Activated CD4-positive, alpha-beta T cell treated with anti-CD3 and anti-CD28 coated beads, Interleukin-2, Interleukin-6, amounts not matched to agents 100 ng/mL and 50 ng/mL, durations not matched to agents 16 hours and 8 hours (primary cell): ENCODE results near the gene FAM90A26.
"Not testable (repeated sequence)": the region's sequence is repeated elsewhere in the genome, so short reads cannot be mapped to it uniquely, and the experiment has no call there.

Experiments used
- DNase-seq: peaks from one replicate; pipeline ENCODE4 v3.0.0-alpha.2; 2020

FAM90A26 gene

DNA sequence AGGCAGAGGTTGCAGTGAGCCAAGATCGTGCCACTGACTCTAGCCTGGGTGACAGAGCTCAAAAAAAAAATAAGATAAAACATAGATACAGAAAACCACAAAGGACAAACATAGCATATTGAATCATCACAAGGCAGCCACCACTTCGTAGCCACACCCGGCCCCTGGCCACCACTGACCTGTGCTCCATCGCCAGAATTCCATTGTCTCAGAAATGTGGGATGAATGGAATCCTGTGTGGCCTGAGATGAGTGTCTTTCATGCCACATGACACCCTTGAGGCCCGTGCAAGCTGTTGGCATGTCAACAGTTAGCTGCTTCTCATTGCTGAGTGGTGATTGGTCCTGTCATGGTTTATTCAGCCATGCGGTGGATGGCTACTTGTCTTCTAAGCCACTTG is 10.2 kb upstream of the FAM90A26 start:
- not testable (repeated sequence) for DNase-seq

DNA sequence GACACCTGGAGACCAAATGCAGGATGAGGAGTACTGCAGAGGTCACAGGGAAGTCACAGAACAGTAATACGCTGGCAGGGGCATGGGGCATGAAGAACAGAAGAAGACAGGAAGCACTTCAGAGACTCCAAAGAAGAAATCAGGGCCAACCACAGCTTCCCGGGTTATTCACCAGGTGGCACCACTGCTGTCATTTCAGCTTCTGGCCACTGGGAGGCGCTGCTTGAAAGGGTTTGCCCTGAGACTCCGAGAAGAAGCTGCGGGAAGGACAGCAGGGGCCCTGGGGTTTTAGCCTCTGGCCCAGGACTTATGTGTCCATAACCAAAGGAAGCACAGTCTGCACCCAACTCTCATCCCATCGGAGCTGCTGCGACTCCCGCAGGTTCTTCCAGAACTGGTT is 4.2 kb upstream of the FAM90A26 start:
- not testable (repeated sequence) for DNase-seq

DNA sequence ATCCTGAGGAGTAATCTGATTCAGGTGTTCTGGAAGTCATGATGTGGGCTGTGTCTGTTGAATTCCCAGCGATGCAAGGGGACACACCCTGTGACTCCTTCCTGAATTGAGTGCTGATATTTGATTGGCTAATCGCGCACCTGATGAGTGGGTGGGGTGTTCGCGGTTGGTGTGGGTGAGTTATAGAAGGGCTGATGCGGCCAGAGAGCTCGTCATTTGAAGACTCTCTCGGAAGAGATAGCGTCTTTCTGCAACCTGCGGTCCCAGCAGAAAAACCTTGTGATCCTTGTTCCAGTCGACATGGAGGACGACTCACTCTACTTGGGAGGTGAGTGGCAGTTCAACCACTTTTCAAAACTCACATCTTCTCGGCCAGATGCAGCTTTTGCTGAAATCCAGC is 40.1 kb downstream of the FAM90A26 start, which contains the start of gene USP17L10:
Gene USP17L10 (plus strand): TSS at position 301 of the 400 bp plus-strand sequence. CDS start 0 bp downstream, at position 301.
- DNase-seq: not testable (repeated sequence)

DNA sequence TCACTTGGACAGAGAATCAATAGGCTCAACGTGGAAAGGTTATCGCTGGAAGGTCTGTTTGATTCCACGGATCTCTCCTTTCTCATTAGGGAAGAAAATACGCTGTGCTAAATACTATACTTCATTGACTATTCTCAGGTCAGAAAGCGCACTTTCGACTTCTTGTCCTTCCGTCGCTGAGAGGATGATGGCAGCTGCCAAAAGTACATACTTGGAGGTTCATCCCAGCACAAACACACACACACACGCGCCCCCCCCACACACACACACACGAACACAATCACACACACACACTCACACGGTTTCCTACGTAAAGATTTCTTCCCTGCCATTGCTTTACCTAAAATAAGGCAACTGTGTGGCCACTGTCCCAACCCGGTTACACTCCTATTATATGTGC is 44.5 kb downstream of the FAM90A26 start:
- not testable (repeated sequence) for DNase-seq

DNA sequence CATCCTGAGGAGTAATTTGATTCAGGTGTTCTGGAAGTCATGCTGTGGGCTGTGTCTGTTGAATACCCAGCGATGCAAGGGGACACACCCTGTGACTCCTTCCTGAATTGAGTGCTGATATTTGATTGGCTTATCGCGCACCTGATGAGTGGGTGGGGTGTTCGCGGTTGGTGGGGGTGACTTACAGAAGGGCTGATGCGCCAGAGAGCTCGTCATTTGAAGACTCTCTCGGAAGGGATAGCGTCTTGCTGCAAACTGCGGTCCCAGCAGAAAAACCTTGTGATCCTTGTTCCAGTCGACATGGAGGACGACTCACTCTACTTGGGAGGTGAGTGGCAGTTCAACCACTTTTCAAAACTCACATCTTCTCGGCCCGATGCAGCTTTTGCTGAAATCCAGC is 44.9 kb downstream of the FAM90A26 start, which contains the start of gene USP17L11:
Gene USP17L11 (plus strand): TSS at position 301 of the 400 bp plus-strand sequence. CDS start 0 bp downstream, at position 301.
- DNase-seq: not testable (repeated sequence)

DNA sequence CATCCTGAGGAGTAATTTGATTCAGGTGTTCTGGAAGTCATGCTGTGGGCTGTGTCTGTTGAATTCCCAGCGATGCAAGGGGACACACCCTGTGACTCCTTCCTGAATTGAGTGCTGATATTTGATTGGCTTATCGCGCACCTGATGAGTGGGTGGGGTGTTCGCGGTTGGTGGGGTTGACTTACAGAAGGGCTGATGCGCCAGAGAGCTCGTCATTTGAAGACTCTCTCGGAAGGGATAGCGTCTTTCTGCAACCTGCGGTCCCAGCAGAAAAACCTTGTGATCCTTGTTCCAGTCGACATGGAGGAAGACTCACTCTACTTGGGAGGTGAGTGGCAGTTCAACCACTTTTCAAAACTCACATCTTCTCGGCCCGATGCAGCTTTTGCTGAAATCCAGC is 49.6 kb downstream of the FAM90A26 start, which contains the start of gene USP17L12:
Gene USP17L12 (plus strand): TSS at position 301 of the 400 bp plus-strand sequence. CDS start 0 bp downstream, at position 301.
- not testable (repeated sequence) for DNase-seq

DNA sequence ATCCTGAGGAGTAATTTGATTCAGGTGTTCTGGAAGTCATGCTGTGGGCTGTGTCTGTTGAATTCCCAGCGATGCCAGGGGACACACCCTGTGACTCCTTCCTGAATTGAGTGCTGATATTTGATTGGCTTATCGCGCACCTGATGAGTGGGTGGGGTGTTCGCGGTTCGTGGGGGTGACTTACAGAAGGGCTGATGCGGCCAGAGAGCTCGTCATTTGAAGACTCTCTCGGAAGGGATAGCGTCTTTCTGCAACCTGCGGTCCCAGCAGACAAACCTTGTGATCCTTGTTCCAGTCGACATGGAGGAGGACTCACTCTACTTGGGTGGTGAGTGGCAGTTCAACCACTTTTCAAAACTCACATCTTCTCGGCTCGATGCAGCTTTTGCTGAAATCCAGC is 54.4 kb downstream of the FAM90A26 start, which contains the start of gene USP17L13:
Gene USP17L13 (plus strand): TSS at position 301 of the 400 bp plus-strand sequence. CDS start 0 bp downstream, at position 301.
- not testable (repeated sequence) for DNase-seq
